ENCODE results near the gene PCSK5. TPM values are rescaled to one million over a fixed set of nuclear protein-coding genes. Genes with fewer than 3 reads are reported as not detected.

PCSK5 gene
- total RNA-seq, 1 experiment from 2014 or later = 7.5 TPM

- DNase-seq = no peak
- H3K79me1 ChIP-seq (ENCODE audit: insufficient read depth, low read depth, low read length, poor library complexity, severe bottlenecking) = no peaks in the 10 kb centered on the region
- no peaks in the 10 kb centered on the region; a peak in 2 of 5 replicates for H3K9me3 Mint-ChIP-seq
- H4K91ac ChIP-seq (ENCODE audit: insufficient read length, low read depth, low read length) = no peak overlapping the region
- H3K23ac ChIP-seq (ENCODE audit: insufficient read length, low read depth, low read length) = no peak overlapping the region
- H3K79me2 ChIP-seq (ENCODE audit: insufficient read depth, low read length) = no peaks in the 10 kb centered on the region
- H3K18ac ChIP-seq (ENCODE audit: insufficient read length, low read depth, low read length) = no peak overlapping the region
- H3K36me3 Mint-ChIP-seq (ENCODE audit: insufficient read depth in 1 of 3, low read depth in 3 of 3) = peaks cover 7 to 40% (median 19%) of the 10 kb centered on the region in 3 experiments
- no peaks in the 10 kb centered on the region for H3K27me3 ChIP-seq (ENCODE audit: insufficient read depth, low read length)
- H3K27ac ChIP-seq (ENCODE audit: insufficient read length, low read depth, low read length) = no peak overlapping the region
- H3K14ac ChIP-seq (ENCODE audit: insufficient read depth, low read length) = no peak overlapping the region
- no peaks in the 10 kb centered on the region for H3K4me1 ChIP-seq (ENCODE audit: insufficient read depth, low read length)
- no peak overlapping the region for H2AFZ ChIP-seq (ENCODE audit: low read length)
- no peak for TF ChIP-seq CTCF (conservative IDR thresholded peaks at IDR 0.05)
- no peak overlapping the region for H3K4me3 Mint-ChIP-seq
- no peak overlapping the region for H2AK5ac ChIP-seq (ENCODE audit: insufficient read length, low read length)
- H3K9ac ChIP-seq (ENCODE audit: extremely low read depth, insufficient read length, low read length) = no peak overlapping the region
- no peak overlapping the region for H3K56ac ChIP-seq (ENCODE audit: insufficient read length, low read depth, low read length)
- peaks cover 3 to 7% of the 10 kb centered on the region in 2 experiments; a peak in 3 of 4 replicates for H3K4me1 Mint-ChIP-seq
- H2BK20ac ChIP-seq (ENCODE audit: low read depth, low read length, poor library complexity, severe bottlenecking) = no peak overlapping the region
- no peaks in the 10 kb centered on the region for H3K9me3 ChIP-seq (ENCODE audit: control insufficient read depth, low read depth, low read length)
- H2BK12ac ChIP-seq (ENCODE audit: insufficient read length, low read depth, low read length) = no peak overlapping the region
- no peak overlapping the region for H3T11ph ChIP-seq (ENCODE audit: low read length)
- no peak overlapping the region for H3K4ac ChIP-seq (ENCODE audit: low read depth, low read length)
- H3K27me3 Mint-ChIP-seq (ENCODE audit: low read depth) = no peaks in the 10 kb centered on the region
- H3K4me2 ChIP-seq (ENCODE audit: insufficient read depth, insufficient read length, low read length) = no peak overlapping the region
- H3K27ac Mint-ChIP-seq = no peak overlapping the region
- no peak overlapping the region for H4K8ac ChIP-seq (replicated peaks; ENCODE audit: insufficient read length, low read depth, low read length)
- no peak overlapping the region for H2BK120ac ChIP-seq (ENCODE audit: low read depth, low read length, poor library complexity, severe bottlenecking)
- H3K23me2 ChIP-seq (ENCODE audit: insufficient read length, low read depth, low read length, poor library complexity, severe bottlenecking) = no peaks in the 10 kb centered on the region
- H2BK15ac ChIP-seq (ENCODE audit: low read depth, low read length) = no peak overlapping the region
- no peak overlapping the region for H4K5ac ChIP-seq (ENCODE audit: insufficient read length, low read depth, low read length)
- H4K20me1 ChIP-seq (ENCODE audit: control insufficient read depth, insufficient read depth, insufficient read length) = no peaks in the 10 kb centered on the region
- H2BK5ac ChIP-seq (ENCODE audit: insufficient read length, low read length) = no peak overlapping the region
- no CpG with 5 or more reads among the region's 1 CpG for WGBS (ENCODE audit: extremely low coverage, insufficient read length, low lambda C conversion rate)
These were observed 500.2 kb downstream of the PCSK5 start for GRCh38 chr9:76390656-76391055.

All from H9 (cell line).